ENCODE measurements around the gene GPS1. TPM values are rescaled to one million over a fixed set of nuclear protein-coding genes. Genes with fewer than 3 reads are reported as not detected.

GPS1 gene
- total and polyA plus RNA-seq, 10 of the 15 experiments (the other 5 are each of a cell fraction or from before 2014, with no cell fraction given), result 2.2 to 146 (median 77.7) TPM

GRCh38 chr17:82047914-82048570, 3.7 kb upstream of the GPS1 start (continued):
- TF ChIP-seq SMC3 (IDR thresholded peaks at IDR 0.05; ENCODE audit: borderline replicate concordance, low read length) (no peak), ZSCAN29 (IDR thresholded peaks at IDR 0.05) (no peak), ZNF384 (IDR thresholded peaks at IDR 0.05; ENCODE audit: borderline replicate concordance, low read depth, low read length) (no peak), IRF5 (IDR thresholded peaks at IDR 0.05; ENCODE audit: borderline replicate concordance) (no peak)

- Histone ChIP-seq H2AFZ (ENCODE audit: control insufficient read depth, low read depth, low read length) (no peak overlapping the region), H3K4me2 (ENCODE audit: control insufficient read depth, insufficient read depth) (no peak overlapping the region), H3K27ac (ENCODE audit: control insufficient read depth, insufficient read depth) (no peak overlapping the region), H3K79me2 (ENCODE audit: control insufficient read depth, insufficient read depth, low read length) (peaks cover 14% of the 10 kb centered on the region), H3K4me1 (ENCODE audit: control insufficient read depth, insufficient read depth, low read length) (peaks cover 4% of the 10 kb centered on the region), H4K20me1 (ENCODE audit: control insufficient read depth, insufficient read depth) (no peaks in the 10 kb centered on the region), H3K9me3 (replicated peaks; ENCODE audit: control insufficient read depth, insufficient read depth, low read length) (no peaks in the 10 kb centered on the region), H3K36me3 (ENCODE audit: control insufficient read depth in 2 of 2, insufficient read depth in 2 of 2, low read length in 1 of 2) (no peaks in the 10 kb centered on the region; a peak in 1 of 4 replicates), H3K4me3 (no peak overlapping the region), H3K27me3 (replicated peaks in 1 of 2; ENCODE audit: control insufficient read depth in 2 of 2, insufficient read depth in 2 of 2, low read length in 1 of 2) (no peaks in the 10 kb centered on the region), H3K9ac (ENCODE audit: control insufficient read depth, insufficient read depth, low read length) (no peak overlapping the region)
- BruUV-seq (replicated peaks), result no TSS peak
- intact Hi-C loops (cut with micrococcal nuclease; ENCODE audit: unreplicated experiment), result no loop called here
- in situ Hi-C loops (cut with MboI), result no loop called here
- ChIA-PET RAD21 (ENCODE audit: unreplicated experiment) (interaction anchor here (0.6 kb wide), 1 partner anchor 19 kb away, joined by 3 read pairs; no protein-coding TSS in a partner anchor), CTCF (no interaction called here), SMC1A (ENCODE audit: uncharacterized antibody, unreplicated experiment) (no interaction called here), POLR2A (interaction anchor here (1.1 kb wide), 1 partner anchor 55 kb away, joined by 4 read pairs; no protein-coding TSS in a partner anchor)
- no peak for ATAC-seq
- no peak for TF ChIP-seq NFYB (IDR thresholded peaks at IDR 0.05; ENCODE audit: insufficient read depth, low read depth, low read length)
- TF ChIP-seq GABPA (IDR thresholded peaks at IDR 0.05; ENCODE audit: low read depth), result no peak
- no peak for TF ChIP-seq BRCA1 (IDR thresholded peaks at IDR 0.05; ENCODE audit: low read depth, low read length)
- WGBS (ENCODE audit: insufficient coverage, insufficient replicate concordance, low lambda C conversion rate, missing lambda C conversion rate), result 81% methylated on average over 14 of the region's 20 CpGs
- DNase-seq (ENCODE audit: low read depth, low spot score), result no peak
- FAIRE-seq, result no peak
These were observed 3.1 kb upstream of the GPS1 start for GRCh38 chr17:82048571-82048971.
